ENCODE measurements around the gene CHID1.
A peak's percentile ranks its signal among the peaks of the same experiment; 100 is the strongest.

CHID1 gene

GRCh38 chr11:942823-943222, 32.2 kb upstream of the CHID1 start:
- peaks cover 39% of the 10 kb centered on the region for H3K36me3 Mint-ChIP-seq
- no peaks in the 10 kb centered on the region for H3K9me3 Mint-ChIP-seq
- peaks cover 46% of the 10 kb centered on the region for H3K4me1 Mint-ChIP-seq
- no peak overlapping the region for H3K4me3 Mint-ChIP-seq
- no peak for ATAC-seq
- H3K27ac Mint-ChIP-seq, result no peak overlapping the region
- no peaks in the 10 kb centered on the region for H3K27me3 Mint-ChIP-seq

- H3K4me1 Mint-ChIP-seq, result peaks cover 49% of the 10 kb centered on the region
These were observed 30.0 kb upstream of the CHID1 start for GRCh38 chr11:940496-941135.

GRCh38 chr11:937841-938261, 27.2 kb upstream of the CHID1 start:
- H3K4me3 Mint-ChIP-seq, result no peak overlapping the region
- no peak overlapping the region for H3K27ac Mint-ChIP-seq
- H3K4me1 Mint-ChIP-seq, result peaks cover 46% of the 10 kb centered on the region
- no peaks in the 10 kb centered on the region for H3K9me3 Mint-ChIP-seq
- ATAC-seq, result no peak
- H3K27me3 Mint-ChIP-seq, result no peaks in the 10 kb centered on the region
- peaks cover 6% of the 10 kb centered on the region for H3K36me3 Mint-ChIP-seq

More at GRCh38 chr11:940496-941135, 30.0 kb upstream of the CHID1 start:
- Mint-ChIP-seq H3K27me3 (no peaks in the 10 kb centered on the region), H3K36me3 (peaks cover 31% of the 10 kb centered on the region), H3K9me3 (no peaks in the 10 kb centered on the region), H3K4me3 (no peak overlapping the region), H3K27ac (no peak overlapping the region)
- no peak for ATAC-seq

GRCh38 chr11:936199-936598, 25.6 kb upstream of the CHID1 start:
- Mint-ChIP-seq H3K4me1 (peaks cover 42% of the 10 kb centered on the region), H3K27me3 (no peaks in the 10 kb centered on the region), H3K4me3 (no peak overlapping the region), H3K36me3 (peaks cover 3% of the 10 kb centered on the region), H3K9me3 (no peaks in the 10 kb centered on the region), H3K27ac (no peak overlapping the region)
- ATAC-seq, result no peak

GRCh38 chr11:934527-934926, 23.9 kb upstream of the CHID1 start:
- ATAC-seq, result no peak
- no peak overlapping the region for H3K27ac Mint-ChIP-seq
- peaks cover 6% of the 10 kb centered on the region for H3K36me3 Mint-ChIP-seq
- H3K9me3 Mint-ChIP-seq, result no peaks in the 10 kb centered on the region
- no peaks in the 10 kb centered on the region for H3K27me3 Mint-ChIP-seq
- peaks cover 34% of the 10 kb centered on the region for H3K4me1 Mint-ChIP-seq
- H3K4me3 Mint-ChIP-seq, result no peak overlapping the region

GRCh38 chr11:933936-934335, 23.3 kb upstream of the CHID1 start:
- no peak overlapping the region for H3K27ac Mint-ChIP-seq
- H3K9me3 Mint-ChIP-seq, result no peaks in the 10 kb centered on the region
- no peaks in the 10 kb centered on the region for H3K27me3 Mint-ChIP-seq
- peaks cover 37% of the 10 kb centered on the region for H3K4me1 Mint-ChIP-seq
- ATAC-seq, result no peak
- no peak overlapping the region for H3K4me3 Mint-ChIP-seq
- H3K36me3 Mint-ChIP-seq, result peaks cover 6% of the 10 kb centered on the region

- Mint-ChIP-seq H3K27me3 (no peaks in the 10 kb centered on the region), H3K9me3 (no peaks in the 10 kb centered on the region), H3K4me1 (peaks cover 38% of the 10 kb centered on the region), H3K27ac (no peak overlapping the region), H3K4me3 (no peak overlapping the region), H3K36me3 (peaks cover 11% of the 10 kb centered on the region)
- ATAC-seq, result no peak
These were observed 22.7 kb upstream of the CHID1 start for GRCh38 chr11:933142-933851.

- Mint-ChIP-seq H3K4me3 (no peak overlapping the region), H3K4me1 (peaks cover 36% of the 10 kb centered on the region), H3K27ac (no peak overlapping the region), H3K27me3 (no peaks in the 10 kb centered on the region), H3K9me3 (no peaks in the 10 kb centered on the region), H3K36me3 (peaks cover 11% of the 10 kb centered on the region)
- no peak for ATAC-seq
These were observed 21.8 kb upstream of the CHID1 start for GRCh38 chr11:932435-932834.

- no peak overlapping the region for H3K27ac Mint-ChIP-seq
- H3K9me3 Mint-ChIP-seq, result no peaks in the 10 kb centered on the region
- no peaks in the 10 kb centered on the region for H3K27me3 Mint-ChIP-seq
- ATAC-seq, result no peak
- peaks cover 47% of the 10 kb centered on the region for H3K4me1 Mint-ChIP-seq
- H3K4me3 Mint-ChIP-seq, result no peak overlapping the region
- H3K36me3 Mint-ChIP-seq, result peaks cover 11% of the 10 kb centered on the region
These were observed 20.8 kb upstream of the CHID1 start for GRCh38 chr11:931385-931784.

- Mint-ChIP-seq H3K27me3 (no peaks in the 10 kb centered on the region), H3K4me3 (no peak overlapping the region), H3K4me1 (peaks cover 48% of the 10 kb centered on the region), H3K9me3 (no peaks in the 10 kb centered on the region), H3K27ac (no peak overlapping the region), H3K36me3 (peaks cover 11% of the 10 kb centered on the region)
- ATAC-seq, result no peak
These were observed 18.8 kb upstream of the CHID1 start for GRCh38 chr11:929405-929804.

GRCh38 chr11:928786-929185, 18.2 kb upstream of the CHID1 start:
- Mint-ChIP-seq H3K4me1 (peaks cover 47% of the 10 kb centered on the region), H3K27ac (no peak overlapping the region), H3K4me3 (peak overlapping the region; percentile 21), H3K27me3 (no peaks in the 10 kb centered on the region), H3K36me3 (peaks cover 11% of the 10 kb centered on the region), H3K9me3 (no peaks in the 10 kb centered on the region)
- ATAC-seq, result no peak

GRCh38 chr11:927871-928270, 17.3 kb upstream of the CHID1 start:
- Mint-ChIP-seq H3K4me1 (peaks cover 37% of the 10 kb centered on the region), H3K9me3 (no peaks in the 10 kb centered on the region), H3K4me3 (no peak overlapping the region), H3K36me3 (peaks cover 11% of the 10 kb centered on the region), H3K27ac (no peak overlapping the region), H3K27me3 (no peaks in the 10 kb centered on the region)
- no peak for ATAC-seq

GRCh38 chr11:926341-926916, 15.8 kb upstream of the CHID1 start:
- H3K4me1 Mint-ChIP-seq, result peaks cover 34% of the 10 kb centered on the region
- H3K36me3 Mint-ChIP-seq, result peaks cover 10% of the 10 kb centered on the region
- ATAC-seq, result no peak
- no peaks in the 10 kb centered on the region for H3K27me3 Mint-ChIP-seq
- peak overlapping the region; percentile 79 for H3K27ac Mint-ChIP-seq
- no peaks in the 10 kb centered on the region for H3K9me3 Mint-ChIP-seq
- peak overlapping the region; percentile 83 for H3K4me3 Mint-ChIP-seq

GRCh38 chr11:925496-926301, 15.1 kb upstream of the CHID1 start, which contains the start of gene AP2A2:
TSS of gene AP2A2 (plus strand) at chr11:925870. CDS start at chr11:926022, 152 bp downstream.
- peak within 1 kb of the TSS; percentile 79 for H3K27ac Mint-ChIP-seq

GRCh38 chr11:925158-925495, 14.5 kb upstream of the CHID1 start:
- no peaks in the 10 kb centered on the region for H3K9me3 Mint-ChIP-seq
- peak; percentile 21 for ATAC-seq
- peaks cover 5% of the 10 kb centered on the region for H3K36me3 Mint-ChIP-seq
- H3K27me3 Mint-ChIP-seq, result no peaks in the 10 kb centered on the region
- no peak overlapping the region for H3K27ac Mint-ChIP-seq
- peaks cover 26% of the 10 kb centered on the region for H3K4me1 Mint-ChIP-seq
- no peak overlapping the region for H3K4me3 Mint-ChIP-seq

More at GRCh38 chr11:925496-926301, 15.1 kb upstream of the CHID1 start, which contains the start of gene AP2A2:
- Mint-ChIP-seq H3K4me3 (peak within 1 kb of the TSS; percentile 83), H3K36me3 (peaks cover 5% of the 10 kb centered on the region), H3K9me3 (no peaks in the 10 kb centered on the region), H3K27me3 (no peaks in the 10 kb centered on the region), H3K4me1 (peaks cover 27% of the 10 kb centered on the region)
- ATAC-seq, result peak; percentile 87
